GM03348 (cell line): ENCODE measurements around the gene SPDYE11.
"Not testable (repeated sequence)": the region's sequence is repeated elsewhere in the genome, so short reads cannot be mapped to it uniquely, and the experiment has no call there.

ENCODE experiments used
- DNase-seq: peaks from one replicate; pipeline ENCODE4 v3.0.0; 2012; ENCODE audit warnings: low spot score

SPDYE11 gene, protein sequence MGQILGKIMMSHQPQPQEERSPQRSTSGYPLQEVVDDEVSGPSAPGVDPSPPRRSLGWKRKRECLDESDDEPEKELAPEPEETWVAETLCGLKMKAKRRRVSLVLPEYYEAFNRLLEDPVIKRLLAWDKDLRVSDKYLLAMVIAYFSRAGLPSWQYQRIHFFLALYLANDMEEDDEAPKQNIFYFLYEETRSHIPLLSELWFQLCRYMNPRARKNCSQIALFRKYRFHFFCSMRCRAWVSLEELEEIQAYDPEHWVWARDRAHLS

DNA sequence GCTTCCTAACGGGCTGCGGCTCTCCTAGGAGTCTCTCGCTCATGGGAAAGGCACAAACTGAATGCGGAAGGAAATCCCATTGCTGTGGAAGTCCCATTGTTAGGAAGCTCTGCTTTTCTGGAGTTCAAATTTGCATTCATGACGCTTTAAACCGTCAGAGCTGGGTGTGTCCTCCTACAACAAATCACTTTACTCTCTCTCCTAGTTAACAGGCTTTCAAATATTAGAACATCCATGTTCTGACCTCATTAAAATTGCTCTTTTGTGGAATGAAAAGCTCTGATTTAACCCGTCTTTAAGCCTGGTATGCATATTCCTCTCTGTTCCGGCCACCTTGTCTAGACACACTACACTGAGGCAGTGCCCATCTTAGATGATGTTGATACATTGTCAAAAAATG is at the start of gene SPDYE11:
Gene SPDYE11, minus strand, starts transcription at position 101 of the 400 bp plus-strand sequence. CDS start 1,800 bp downstream, outside the sequence.
- not testable (repeated sequence) for DNase-seq

DNA sequence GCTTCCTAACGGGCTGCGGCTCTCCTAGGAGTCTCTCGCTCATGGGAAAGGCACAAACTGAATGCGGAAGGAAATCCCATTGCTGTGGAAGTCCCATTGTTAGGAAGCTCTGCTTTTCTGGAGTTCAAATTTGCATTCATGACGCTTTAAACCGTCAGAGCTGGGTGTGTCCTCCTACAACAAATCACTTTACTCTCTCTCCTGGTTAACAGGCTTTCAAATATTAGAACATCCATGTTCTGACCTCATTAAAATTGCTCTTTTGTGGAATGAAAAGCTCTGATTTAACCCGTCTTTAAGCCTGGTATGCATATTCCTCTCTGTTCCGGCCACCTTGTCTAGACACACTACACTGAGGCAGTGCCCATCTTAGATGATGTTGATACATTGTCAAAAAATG is 28.2 kb upstream of the SPDYE11 start, which contains the start of gene SPDYE9:
Gene SPDYE9, minus strand, starts transcription at position 101 of the 400 bp plus-strand sequence. CDS start 1,800 bp downstream, outside the sequence.
- DNase-seq: not testable (repeated sequence)

DNA sequence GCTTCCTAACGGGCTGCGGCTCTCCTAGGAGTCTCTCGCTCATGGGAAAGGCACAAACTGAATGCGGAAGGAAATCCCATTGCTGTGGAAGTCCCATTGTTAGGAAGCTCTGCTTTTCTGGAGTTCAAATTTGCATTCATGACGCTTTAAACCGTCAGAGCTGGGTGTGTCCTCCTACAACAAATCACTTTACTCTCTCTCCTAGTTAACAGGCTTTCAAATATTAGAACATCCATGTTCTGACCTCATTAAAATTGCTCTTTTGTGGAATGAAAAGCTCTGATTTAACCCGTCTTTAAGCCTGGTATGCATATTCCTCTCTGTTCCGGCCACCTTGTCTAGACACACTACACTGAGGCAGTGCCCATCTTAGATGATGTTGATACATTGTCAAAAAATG is 28.0 kb downstream of the SPDYE11 start, which contains the start of gene SPDYE8:
Gene SPDYE8, minus strand, starts transcription at position 101 of the 400 bp plus-strand sequence. CDS start 1,800 bp downstream, outside the sequence.
- not testable (repeated sequence) for DNase-seq

DNA sequence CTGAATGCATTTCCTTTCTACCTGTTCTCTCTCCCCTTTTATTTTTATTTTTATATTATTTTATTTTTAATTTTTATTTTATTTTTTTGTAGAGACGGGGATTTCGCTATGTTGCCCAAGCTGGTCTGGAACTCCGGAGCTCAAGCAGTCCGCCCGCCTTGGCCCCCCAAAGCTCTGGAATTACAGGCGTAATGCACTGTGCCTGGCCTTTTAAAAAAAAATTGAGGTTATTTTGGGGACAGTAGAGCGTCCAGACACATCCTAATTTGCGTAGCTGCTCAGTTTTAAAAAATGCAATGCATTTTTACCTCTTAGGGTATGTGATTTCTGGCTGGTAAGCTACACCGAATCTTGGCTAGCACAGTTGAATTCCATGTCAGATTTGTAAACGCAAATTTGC is 51.2 kb downstream of the SPDYE11 start:
- DNase-seq: not testable (repeated sequence)

DNA sequence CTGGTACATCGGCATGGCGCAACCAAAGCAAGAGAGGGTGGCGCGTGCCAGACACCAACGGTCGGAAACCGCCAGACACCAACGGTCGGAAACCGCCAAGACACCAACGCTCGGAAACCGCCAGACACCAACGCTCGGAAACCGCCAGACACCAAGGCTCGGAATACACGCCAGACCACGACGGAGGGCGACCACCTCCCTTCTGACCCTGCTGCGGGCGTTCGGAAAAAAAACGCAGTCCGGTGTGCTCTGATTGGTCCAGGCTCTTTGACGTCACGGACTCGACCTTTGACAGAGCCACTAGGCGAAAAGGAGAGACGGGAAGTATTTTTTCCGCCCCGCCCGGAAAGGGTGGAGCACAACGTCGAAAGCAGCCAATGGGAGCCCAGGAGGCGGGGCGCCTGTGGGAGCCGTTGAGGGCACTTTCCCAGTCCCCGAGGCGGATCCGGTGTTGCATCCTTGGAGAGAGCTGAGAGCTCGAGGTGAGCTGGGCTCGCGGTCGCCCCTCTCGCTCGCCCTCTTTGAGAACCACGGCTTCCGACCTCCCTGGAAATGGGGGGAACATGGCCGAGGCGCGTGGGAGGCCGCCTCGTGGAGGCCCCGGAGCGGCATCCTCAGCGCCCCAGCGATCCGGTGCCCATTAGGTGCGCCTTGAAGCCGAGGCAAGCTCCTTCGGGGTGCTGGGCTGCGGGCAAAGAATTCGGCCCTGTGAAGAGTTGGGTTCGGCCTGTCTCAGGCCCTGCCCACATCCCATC is 51.8 kb downstream of the SPDYE11 start:
- DNase-seq: not testable (repeated sequence)

DNA sequence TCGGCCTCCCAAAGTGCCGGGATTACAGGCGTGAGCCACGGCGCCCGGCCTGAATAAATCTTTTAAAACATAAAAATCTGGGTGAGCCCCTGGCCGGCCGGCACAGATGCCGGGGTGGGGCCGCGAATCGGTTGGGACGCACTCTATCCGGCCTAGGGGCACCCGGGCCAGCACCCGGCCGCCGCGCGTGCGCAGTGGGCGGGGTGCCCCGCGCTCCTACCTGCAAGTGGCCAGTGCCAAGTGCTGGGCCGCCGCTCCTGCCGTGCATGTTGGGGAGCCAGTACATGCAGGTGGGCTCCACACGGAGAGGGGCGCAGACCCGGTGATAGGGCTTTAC is 52.4 kb downstream of the SPDYE11 start:
- not testable (repeated sequence) for DNase-seq

DNA sequence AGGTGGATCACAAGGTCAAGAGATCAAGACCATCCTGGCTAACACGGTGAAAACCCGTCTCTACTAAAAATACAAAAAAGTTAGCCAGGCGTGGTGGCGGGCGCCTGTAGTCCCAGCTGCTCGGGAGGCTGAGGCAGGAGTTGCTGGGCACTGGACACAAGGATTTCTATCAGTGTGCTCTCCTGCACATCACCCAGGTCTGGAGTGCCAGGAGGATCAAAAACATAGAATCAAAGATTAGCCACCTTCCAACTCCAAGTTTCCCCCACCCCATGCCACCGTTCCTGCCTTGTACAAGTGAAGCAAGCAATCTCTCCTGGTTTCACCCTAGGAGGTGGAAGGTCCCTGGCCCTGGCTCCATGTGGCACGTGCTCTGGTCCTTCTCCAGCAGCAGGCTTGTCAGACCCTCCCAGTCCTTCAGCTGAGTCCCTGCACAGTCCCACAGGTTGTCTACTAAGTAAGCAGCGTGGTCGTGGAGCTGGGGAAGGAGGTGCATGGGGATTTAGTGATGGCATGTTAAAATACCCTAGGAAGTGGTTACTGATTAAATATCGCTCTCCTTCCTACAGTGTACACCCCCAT is 59.7 kb downstream of the SPDYE11 start:
- DNase-seq: not testable (repeated sequence)
